Activated T-helper 1 cell treated with anti-CD3 and anti-CD28 coated beads, Interleukin-2, amount 50 U/mL, for 16 hours (primary cell): ENCODE results near the gene DBN1.
"Not testable (repeated sequence)": the region's sequence is repeated elsewhere in the genome, so short reads cannot be mapped to it uniquely, and the experiment has no call there.

ENCODE experiments used
- DNase-seq, 2 donors: peaks; one replicate each; pipeline ENCODE4 v3.0.0-alpha.2; 2020; ENCODE audit warnings: low read depth in 1 of 2, low spot score in 1 of 2

Gene DBN1

DNA sequence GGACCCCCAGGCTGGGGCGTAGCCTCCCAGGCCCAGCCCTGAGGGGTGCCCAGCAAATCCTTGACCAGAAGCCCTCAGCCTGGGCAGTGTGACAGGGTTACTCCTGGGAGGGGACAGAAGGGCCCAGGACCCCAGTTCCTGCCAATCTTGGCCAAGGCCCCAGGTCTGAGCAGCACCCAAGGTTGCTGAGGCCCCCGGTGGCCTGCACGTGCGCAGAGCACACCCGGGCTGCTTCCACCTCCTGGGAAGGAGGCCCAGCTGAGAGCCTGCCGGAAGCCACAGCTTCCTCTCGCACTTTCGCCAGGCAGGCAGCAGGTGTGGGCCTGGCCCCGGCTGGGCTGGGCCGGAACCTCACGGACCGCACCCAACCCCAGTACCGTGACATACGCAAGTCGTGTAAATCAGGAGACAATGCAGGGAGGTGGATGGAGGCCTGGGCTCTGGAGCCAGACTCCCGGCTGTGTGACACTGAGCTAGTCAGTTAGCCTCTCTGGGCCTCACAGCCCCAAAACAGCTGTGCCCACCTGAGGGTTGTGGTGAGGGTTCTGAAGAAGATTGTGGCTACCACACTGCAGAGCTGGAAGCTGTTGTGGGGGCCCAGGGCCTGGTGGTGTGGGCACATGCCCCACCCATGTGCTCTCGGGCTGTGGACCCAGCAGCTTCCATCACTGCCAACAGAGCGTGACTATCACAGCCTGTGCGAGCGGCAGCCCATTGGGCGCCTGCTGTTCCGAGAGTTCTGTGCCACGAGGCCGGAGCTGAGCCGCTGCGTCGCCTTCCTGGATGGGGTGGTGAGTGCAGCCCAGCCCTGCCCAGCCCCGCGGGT is 41.9 kb downstream of the DBN1 start:
- DNase-seq: peak; percentile 39 to 51

DNA sequence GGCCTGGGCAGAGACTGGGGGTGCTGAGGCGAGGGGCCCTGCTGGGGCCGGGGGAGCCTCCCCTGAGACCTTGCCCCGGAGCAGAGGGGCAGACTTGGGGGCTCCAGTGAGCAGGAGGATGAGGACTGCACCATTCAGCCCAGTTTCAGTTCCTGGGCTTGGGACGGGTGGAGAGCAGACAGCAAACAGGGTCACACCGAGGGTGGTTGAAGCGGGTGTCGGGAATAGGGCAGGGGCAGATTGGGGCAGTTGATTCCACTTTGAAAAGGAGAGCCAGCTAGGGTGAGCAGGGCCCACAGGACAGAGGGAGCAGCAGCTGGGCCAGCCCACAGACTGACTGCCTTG is 42.5 kb downstream of the DBN1 start:
- no peak for DNase-seq

DNA sequence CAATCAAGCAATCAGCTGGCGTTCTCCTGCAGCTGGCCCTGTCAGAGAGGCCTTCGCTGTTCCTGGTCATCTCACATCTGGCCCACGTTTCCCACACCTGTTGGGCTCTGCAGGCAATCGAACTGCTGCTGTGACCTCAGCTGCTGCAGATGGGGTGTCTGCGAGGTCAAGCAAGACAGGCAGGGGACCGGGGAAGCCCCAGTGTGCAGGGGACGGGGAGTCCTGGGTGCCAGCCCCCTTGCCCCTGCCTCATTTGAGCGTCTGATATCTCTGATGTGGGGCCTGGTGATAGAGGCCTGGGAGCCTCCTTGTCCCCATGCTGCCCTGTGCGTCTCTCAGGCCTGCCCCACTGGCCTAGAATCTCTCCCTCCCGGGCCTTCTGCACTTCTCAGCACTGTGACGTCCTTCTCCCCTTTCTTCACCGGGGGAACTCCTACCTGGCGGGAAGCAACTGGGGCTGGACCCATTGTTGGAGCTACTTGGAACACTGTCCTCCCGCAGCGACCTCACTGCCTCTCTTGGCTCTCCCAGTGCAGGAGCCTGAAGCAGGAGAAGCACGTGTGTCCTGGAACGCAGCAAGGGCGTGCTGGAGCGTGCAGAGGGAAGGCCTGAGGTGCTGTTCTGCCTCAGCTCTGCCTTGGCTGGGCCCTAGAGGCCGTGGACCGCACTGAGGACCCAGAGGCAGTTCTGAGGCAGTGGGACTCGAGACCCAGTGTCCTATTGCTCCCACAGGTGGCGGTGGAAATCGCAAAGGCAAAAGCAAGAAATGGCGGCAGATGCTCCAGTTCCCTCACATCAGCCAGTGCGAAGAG is 43.1 kb downstream of the DBN1 start:
- DNase-seq: no peak

DNA sequence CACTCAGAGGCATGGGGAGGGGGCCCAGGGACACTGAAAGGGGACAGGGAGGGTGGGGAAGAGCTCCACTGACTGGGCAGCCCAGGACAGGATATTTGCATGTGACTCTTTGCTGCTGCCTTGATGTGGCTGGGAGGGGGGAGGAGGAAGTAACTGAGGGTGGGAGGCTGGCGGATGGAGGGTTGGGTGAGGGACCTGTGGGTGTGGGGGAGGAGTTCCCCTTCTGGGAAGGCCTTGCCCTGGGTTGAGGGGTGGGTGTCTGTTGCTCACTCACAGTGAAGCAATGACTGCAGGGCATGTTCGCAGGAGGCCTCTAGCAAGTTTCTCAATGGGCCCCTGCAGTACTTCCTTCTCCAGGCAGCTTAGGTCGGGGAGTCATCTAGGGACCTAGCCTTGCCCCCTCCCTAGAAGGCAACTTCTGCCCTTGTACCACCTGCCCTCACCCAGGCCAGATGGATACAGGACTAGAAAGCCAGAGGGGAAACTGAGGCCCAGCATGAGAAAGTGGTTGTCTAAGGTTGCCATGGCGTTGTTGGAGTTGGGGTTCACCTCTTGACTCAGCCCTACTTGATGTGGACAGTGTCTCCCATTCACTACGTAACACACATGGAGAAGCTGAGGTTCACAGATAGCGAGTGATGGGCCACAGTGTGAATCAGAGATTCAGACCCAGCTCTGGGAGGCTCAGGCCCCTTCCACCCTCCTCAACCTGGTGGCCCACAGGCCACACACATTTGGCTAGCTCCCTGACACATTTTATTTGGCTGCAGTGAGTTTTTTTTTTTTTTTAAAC is 44.0 kb downstream of the DBN1 start:
- DNase-seq: peak; percentile 54 to 79

DNA sequence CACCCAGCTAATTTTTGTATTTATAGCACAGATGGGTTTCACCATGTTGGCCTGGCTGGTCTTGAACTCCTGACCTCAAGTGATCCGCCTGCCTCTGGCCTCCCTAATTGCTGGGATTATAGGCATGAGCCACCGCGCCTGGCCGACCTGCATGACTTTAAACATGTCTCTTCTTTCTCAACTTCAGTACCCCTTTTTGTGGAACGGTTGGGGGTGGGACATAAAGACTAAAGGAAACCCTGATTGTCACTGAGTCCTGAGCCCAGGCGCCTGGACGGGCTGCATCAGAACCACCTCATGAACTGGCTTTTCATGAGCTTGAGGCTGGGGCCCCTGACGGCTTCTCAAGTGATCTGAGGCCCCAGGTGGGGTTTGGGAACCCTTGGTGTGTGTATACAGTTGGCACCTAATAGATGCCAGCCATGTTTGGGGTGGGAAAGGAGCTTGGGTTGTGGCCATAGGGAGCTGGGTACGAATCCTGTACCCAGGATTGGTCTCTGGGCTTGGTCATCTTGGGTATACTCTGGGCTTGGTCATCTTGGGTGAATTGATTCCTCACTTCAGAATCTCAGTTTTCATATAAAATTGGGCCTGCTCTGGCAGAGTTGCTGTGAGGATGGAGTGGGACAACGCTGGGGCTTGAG is 44.7 kb downstream of the DBN1 start:
- no peak for DNase-seq

DNA sequence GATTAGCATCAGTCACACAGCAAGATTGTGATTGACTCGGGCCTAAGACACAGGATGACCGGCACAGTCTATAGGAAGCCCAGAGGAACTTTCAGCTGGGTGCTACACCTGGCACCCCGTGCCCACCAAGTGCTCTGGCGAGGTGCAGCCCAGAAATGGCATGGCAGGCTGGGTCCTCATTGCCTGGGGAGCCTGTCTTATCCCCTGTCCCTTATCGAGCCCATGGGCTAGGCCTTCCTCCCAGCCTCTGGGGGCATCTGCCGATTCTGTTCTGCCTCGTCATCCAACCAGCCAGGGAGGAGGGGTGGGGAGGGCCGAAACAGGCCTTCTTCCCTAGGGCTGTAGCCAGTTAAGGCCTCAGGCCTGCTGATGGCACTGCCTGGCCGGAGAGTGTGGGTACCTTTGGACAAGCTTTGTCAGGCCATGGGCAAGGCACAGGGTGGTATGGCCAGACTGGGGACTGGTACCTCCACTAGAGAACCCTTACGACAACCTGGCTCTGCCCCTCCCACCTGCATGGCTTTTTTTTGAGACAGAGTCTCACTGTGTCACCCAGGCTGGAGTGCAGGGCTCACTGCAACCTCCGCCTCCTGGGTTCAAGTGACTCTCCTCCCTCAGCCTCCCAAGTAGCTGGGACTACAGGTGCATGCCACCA is 45.4 kb downstream of the DBN1 start:
- no peak for DNase-seq

DNA sequence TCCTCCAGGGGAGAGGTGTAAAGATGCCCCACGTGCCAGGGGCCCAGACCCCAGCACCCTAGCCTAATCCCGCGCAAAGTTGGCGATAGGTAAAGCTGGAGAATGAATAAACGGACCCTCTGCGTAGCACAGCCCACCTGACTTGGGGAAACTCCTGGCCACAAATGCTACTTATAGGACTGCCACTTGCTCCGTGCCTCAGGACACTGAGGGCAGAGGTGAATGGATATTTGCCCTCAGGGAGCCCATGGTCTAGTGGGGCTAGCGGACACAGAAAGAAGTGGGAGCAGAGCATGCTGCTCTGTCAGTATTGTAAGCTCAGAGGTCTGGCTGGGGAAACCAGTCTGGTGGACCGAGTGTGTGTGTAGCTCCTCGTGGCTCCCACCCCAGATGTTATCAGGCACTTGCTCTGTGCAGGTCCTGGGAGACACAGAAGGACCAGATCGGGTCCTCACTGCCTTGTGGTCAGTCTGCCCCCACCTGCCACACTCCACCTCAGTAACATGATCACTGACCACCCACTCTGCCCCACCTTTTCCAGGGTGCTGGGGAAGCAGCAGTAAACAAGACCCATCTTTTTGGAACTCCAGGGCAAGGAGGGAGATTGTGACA is 46.1 kb downstream of the DBN1 start:
- no peak for DNase-seq

DNA sequence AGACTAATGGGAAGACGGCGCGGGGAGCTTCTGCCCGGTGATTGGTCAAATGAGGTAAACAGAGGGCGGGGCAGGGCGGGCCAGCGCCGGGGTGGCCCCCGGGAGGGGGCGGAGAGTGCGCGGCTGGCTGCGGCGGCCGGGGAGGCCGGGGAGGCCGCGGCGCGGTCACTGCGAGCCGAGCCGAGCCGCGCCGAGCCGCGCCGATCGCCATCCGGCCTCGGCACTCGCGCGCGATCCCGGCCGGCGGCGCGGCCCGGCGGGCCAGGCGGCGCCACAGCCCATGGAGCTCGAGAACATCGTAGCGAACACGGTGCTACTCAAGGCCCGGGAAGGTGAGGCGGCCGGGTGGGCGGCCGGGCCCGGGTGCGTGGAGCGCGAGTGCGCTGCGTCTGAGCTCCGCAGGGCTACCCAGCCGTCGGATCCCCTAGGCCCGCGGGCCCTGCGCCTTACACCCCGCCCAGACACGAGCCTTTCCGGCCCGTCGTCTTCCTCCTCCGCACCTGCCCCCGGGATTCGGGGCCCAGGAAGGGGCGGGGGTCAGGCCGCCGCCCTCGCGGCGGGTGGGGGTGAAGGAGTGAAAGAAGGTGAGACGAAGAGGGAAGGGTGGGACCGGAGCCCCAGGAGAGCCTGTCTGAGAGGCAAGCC is 46.7 kb downstream of the DBN1 start, which contains the start of gene GRK6:
Gene GRK6, plus strand, starts transcription at position 111 of the 645 bp plus-strand sequence. Its CDS starts 170 bp downstream, at position 281.
- DNase-seq: peak; percentile 43 to 57

DNA sequence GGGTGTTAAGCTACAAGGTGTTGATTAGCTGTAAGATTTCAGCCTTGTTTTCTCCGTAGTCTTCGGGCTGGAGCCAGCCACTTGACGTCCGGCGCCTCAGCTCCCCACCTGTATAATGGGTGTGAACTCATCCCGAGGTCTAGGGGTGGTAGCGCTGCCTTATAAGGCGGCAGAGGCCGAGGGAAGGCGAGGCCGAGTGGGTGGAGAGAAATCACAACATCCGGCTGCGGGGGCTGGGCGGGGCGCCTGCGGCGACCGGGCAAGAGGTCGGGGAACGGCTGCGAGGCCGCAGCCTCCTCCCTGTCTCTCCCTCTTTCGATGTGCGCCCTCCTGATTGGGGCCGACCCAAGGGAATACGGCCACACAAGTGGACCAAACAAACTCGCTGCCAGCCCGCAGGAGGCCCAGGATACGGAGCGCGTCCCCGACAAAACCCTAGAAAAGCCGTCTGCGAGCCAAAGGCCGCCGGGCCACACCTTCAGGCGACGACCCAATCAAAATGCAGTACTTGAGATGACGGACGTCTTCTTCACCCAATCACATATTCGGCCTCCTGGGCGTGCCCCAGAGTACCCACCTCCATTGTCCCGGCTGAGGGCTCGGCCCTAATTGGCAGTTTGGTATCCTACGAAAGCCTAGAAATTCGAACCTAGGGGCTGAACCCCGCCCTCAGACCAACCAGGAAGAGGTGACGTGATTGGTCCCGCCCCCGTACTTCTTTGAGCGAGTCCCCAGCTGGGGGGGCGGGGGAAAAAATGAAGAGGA is 47.5 kb downstream of the DBN1 start:
- DNase-seq: peak; percentile 97 to 99

DNA sequence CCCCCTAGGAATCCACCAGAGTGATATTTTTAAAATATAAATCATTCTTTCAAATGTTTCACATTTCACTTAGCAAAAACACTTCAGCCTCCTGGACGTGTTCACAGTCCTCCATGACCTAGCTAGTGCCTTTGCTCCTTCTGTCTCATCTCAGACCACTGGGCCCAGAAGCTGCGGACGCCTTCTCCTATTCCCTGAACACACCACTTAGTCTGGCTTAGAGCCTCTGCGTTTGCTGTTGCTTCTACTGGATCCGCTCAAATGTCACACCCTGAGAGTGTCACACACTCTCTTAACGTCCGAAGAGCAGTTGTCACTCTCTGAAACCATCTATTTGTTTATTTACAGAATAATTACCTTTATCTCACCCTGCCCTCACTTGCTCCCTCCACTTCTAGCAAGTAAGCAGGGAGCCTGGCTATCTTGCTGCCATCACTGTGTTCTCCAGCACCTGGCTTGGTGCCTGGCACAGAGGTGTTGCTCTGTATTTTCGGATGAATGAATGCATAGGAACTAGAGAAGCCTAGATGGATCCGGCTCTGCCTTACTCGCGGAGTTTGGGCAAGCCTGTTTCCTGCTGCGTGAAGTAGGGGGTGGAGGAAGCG is 48.1 kb downstream of the DBN1 start:
- no peak for DNase-seq

DNA sequence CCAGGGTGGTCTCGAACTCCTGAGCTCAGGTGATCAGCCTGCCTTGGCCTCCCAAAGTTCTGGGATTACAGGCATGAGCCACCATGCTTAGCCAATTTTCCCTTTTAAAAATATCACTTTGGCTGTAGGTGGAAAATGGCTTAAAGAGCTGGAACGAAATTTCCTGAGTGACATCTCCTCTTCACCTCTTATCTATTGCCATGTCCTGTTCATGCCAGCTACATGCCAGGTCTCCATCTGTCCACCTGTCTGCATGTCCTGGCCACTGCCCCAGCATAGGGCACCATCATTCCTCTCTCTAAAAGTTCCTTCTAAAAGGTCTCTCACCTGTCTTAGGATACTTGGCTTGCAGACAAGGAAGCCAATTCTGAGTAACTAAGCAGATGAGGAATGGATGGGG is 49.8 kb downstream of the DBN1 start:
- DNase-seq: no peak

DNA sequence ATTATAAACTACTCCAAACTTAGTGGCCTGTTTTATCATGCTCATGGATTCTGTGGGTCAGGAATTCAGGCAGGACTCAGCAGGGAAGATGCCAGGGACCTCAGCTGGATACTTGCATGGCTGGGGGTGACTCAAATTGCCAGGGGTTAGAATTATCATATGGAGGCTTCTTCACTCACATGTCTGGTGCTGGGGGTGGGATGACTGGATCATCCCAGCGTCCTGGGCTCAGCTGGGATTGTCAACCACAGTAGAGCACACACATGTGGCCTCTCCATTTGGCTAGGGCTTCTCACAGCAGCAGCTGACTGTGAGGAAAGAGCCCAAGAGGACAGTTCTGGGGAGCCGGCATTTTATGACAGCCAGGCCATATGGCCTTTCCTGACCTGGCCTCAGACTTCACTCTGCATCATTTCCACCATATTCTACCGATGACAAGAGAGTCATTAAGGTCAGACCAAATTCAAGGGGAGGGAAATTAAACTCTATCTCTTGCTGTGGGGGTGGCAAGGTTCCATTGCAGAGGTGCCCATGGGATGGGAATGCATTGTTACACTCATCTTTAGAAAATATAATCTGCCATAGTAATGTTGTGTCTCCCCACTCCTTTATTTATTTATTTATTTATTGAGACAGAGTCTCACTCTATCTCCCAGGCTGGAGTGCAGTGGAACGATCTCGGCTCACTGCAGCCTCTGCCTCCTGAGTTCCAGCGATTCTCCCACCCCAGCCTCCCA is 52.2 kb downstream of the DBN1 start:
- DNase-seq: no peak

DNA sequence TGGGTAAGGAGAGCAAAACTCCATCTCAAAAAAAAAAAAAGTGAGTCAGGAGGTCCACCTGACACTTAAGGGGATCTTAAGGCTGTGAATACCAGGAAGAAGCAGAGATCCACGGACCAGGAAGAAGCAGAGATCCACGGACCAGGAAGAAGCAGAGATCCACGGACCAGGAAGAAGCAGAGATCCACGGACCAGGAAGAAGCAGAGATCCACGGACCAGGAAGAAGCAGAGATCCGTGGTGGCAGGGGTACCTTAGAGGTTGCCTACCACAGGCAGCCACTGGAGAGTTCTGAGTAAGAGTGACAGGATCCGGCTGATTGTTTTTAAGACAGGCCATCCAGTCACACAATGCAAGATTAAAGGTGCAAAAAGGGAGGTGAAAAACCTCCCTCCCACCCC is 53.0 kb downstream of the DBN1 start:
- not testable (repeated sequence) for DNase-seq

DNA sequence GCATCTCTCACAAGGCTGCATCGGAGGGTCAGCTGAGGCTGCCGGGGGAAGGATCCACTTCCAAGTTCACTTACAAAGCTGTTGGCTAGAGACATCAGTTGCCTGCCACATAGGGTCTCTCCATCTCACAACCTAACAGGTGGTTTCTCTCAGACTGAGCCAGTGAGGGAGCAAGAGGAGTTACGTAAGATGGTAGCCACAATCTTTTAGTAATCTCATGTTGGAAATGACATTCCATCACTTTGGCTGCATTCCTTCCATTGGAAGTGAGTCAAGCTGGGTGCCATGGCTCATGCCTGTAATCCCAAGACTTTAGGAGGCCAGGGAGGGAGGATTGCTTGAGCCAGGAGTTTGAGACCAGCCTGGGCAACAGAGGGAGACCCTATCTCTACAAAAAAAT is 54.4 kb downstream of the DBN1 start:
- no peak for DNase-seq

DNA sequence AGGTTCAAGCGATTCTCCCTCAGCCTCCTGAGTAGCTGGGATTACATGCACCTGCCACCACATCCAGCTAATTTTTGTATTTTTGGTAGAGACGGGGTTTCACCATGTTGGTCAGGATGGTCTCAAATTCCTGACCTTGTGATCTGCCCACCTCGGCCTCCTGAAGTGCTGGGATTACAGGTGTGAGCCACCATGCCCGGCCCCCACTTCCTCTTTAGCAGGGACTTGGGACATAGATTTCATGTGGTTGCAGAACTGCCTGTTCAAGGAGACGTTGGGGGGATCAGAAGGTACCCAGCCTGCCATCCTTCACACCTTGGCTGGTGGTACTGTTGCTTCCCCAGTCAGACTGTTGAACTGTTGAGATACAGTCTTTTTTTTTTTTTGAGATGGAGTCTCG is 56.4 kb downstream of the DBN1 start:
- not testable (repeated sequence) for DNase-seq

DNA sequence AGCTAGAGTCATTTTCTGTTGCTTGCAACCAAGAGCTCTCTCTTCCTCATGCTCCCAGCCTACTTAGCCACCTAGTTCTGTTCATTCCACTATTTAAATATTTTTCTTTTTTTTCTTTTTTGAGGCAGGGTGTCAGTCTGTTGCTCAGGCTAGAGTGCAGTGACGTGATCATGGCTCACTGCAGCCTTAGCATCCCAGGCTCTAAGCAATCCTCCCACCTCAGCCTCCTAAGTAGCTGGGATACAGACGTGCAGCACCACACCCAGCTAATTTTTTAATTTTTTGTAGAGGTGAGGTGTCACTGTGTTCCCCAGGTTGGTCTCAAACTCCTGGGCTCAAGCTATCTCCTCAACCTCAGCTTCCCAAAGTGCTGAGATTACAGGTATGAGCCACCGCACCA is 59.0 kb downstream of the DBN1 start:
- no peak for DNase-seq

DNA sequence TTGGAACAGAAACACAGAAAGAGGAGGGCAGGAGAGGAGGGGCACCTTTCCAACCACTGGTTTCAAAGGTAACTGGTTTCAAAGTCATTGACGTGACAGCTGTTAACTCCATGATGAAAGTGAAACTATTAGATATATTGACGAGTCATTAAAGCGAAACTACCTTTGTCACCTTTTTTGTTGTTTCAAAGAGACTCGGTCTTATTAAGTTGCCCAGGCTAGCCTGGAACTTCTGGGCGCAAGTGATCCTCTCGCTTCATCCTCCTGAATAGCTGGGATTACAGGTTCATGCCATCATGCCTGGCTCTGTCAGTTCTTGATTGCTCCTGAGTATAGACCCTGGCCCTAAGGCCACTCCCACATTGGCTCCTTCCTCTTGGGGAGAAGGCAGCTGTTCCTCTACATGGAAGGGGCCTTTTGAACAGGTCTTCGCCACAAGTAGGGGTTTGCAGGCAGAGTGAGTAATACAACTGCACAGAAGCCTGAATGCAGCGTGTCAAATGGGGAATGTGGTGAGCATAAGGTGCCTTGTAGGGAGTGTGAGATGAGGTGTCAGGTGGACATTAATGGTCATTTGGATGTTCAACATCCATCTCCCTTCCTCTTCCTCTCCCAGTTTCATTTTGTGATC is 60.7 kb downstream of the DBN1 start:
- no peak for DNase-seq
